GM12872 (cell line): ENCODE measurements around the gene CA9.

Experiments
- CTCF ChIP-seq: IDR thresholded peaks from 3 replicates; pipeline ENCODE4 v1.5.1; 2011; ENCODE audit warnings: low read depth, mild to moderate bottlenecking, low read length, moderate library complexity; ENCODE audit not compliant: insufficient read depth

Gene CA9

GRCh38 chr9:35659340-35659739 is 14.4 kb upstream of the CA9 start:
- no peak for TF ChIP-seq CTCF

GRCh38 chr9:35660966-35661415 is 12.7 kb upstream of the CA9 start:
- no peak for TF ChIP-seq CTCF

- no peak for TF ChIP-seq CTCF
These were observed 11.9 kb upstream of the CA9 start for GRCh38 chr9:35661756-35662350.

- TF ChIP-seq CTCF = no peak
These were observed 11.3 kb upstream of the CA9 start for GRCh38 chr9:35662437-35662836.

- peak; percentile 28; the same call in 1 of the 3 replicates for TF ChIP-seq CTCF
These were observed 8.9 kb upstream of the CA9 start, which contains the start of gene ARHGEF39 for GRCh38 chr9:35664531-35665470. Gene ARHGEF39, minus strand, starts transcription at chr9:35665195. Its CDS starts 26 bp downstream, at chr9:35665169.

GRCh38 chr9:35665471-35665818 is 8.3 kb upstream of the CA9 start:
- no peak for TF ChIP-seq CTCF

GRCh38 chr9:35666045-35666444 is 7.7 kb upstream of the CA9 start:
- no peak for TF ChIP-seq CTCF
